NCI-H2081 (cell line): ENCODE measurements around the gene IMMT.
A peak's percentile ranks its signal among the peaks of the same experiment; 100 is the strongest.

Experiments
- DNase-seq, 2 experiments: peaks; one replicate each; lab custom pipeline; 2025; lab: John Stamatoyannopoulos, UW

Gene IMMT

GRCh38 chr2:86143307-86143706, 52.0 kb downstream of the IMMT start:
- no peak for DNase-seq

- no peak for DNase-seq
Observed at GRCh38 chr2:86142436-86143257, 52.6 kb downstream of the IMMT start.

GRCh38 chr2:86140969-86141392, 54.3 kb downstream of the IMMT start:
- no peak for DNase-seq

DNA sequence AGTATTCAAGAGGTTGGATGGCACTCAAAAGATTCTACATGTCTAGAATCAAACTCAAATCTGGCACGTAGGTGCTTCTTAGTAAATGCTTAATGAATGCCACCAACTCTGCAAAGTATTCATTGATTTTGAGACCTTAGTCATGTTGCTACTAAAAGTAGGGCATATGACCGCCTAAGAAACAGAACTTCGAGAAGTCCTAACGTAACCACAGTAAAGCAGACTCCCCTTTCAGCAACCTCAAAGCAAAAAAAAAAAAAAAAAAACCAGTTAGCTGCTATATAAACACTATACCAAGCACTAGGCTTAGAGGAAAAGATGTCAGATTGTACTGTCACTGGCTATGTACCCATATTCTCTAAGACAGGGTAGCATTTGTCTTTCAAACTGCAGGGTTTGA, 55.3 kb downstream of the IMMT start:
- DNase-seq = no peak

- no peak for DNase-seq
Observed at GRCh38 chr2:86138736-86139625, 56.3 kb downstream of the IMMT start.

DNA sequence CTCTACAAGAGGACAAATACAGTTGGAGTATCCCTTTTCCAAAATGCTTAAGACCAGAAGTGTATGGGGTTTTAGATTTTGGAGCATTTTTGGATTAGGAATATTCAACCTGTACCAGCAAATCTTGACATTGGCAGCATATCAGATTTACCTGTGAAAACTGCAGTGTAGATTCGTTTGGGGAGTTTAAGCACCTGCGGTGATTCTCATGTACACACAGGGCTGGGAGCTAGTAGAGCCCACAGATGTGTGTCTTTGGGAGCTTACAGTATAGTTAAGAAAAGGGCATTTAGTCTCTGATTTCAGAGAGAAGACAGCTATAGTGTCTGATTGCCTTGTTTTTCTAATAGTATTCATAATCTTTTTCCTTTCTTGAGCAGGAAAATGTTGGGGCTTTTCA, 59.1 kb downstream of the IMMT start:
- no peak for DNase-seq

GRCh38 chr2:86135653-86136052, 59.6 kb downstream of the IMMT start:
- no peak for DNase-seq

DNA sequence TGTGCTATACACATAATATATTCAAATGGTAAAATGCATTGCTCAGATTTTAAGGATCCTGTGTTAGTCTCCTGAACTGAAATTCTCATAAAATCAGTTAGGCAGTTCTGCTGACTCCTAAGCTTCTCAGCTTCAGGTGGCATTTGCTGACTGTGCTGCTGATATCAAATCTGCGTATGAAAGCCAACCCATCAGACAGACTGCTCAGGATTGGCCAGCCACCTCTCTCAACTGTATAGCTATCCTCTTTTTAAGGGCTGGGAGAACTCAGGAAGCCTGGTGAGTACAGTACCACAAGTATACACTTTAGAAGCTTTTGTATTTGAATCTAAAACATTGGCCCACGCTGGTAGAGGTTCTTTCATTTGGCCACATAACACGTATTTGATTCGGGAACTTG, 60.6 kb downstream of the IMMT start:
- no peak for DNase-seq

DNA sequence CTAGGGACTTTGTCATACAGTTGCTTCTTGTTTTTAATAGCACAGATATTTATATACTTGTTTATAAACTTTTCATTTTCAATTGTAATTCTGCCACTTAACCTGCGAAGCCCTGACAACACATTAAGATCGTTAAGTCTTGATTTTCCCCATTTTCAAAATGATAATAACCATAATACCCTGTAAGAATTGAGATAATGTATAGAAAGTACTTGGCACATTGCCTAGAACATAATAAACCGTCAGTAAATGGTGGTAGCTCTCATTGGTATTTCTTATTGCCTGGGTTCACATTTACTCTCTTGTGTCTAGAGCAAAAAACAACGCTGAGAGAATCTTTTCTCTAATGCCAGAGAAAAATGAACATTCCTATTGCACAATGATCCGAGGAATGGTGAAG, 70.6 kb downstream of the IMMT start:
- DNase-seq = no peak

DNA sequence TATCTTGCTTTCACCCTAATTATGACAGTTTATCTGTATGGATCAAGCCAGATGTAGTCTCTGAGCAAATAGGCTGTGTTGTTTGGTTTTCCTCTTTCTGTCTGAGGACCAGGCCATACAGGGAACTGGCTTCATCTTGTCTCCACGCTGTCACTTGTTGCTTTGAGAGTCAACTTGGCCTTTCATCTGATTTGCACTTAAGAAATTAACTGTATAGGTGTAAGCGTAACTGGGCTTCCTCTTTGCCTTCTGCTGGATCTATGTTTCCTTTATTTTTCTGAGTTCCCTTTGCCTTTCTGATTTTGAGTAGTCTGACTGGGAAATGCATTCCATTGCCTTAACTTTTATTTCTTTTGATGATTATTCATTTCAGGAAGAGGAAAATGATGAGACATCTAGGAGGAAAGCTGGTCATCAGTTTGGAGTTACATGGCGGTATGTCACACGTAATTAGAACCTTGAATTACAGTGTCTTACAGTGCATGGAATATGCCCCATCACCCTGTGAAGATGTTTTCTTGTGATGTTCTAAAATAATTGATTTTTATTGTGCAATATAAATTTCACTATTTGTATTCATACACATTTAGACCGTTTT, 71.8 kb downstream of the IMMT start:
- no peak for DNase-seq

DNA sequence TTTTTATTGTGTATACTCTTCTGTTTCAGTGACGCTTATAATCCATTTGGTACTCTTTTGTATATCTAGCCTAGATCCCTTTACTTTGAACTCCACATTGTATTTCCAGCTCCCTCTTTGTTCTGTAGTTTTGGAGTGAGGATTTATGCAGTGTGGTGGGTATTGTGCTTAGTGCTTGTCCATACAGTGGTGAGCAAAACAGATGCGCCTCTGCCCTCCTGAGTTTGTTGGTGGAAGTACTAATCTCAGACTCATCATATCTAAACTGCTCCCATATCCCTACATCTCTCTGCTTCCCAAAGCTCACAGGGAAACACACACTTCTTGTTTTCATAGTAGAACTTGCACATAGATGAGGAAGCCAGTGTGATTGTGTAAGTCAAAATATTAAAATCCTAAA, 77.1 kb downstream of the IMMT start:
- no peak for DNase-seq

- no peak for DNase-seq
Observed at GRCh38 chr2:86107031-86107430, 88.2 kb downstream of the IMMT start.

GRCh38 chr2:86105969-86106945, 89.0 kb downstream of the IMMT start, which contains the start of gene PTCD3:
Gene PTCD3, plus strand, starts transcription at chr2:86106235. Its CDS starts 13 bp downstream, at chr2:86106248.
- peak; percentile 92 to 95 for DNase-seq

DNA sequence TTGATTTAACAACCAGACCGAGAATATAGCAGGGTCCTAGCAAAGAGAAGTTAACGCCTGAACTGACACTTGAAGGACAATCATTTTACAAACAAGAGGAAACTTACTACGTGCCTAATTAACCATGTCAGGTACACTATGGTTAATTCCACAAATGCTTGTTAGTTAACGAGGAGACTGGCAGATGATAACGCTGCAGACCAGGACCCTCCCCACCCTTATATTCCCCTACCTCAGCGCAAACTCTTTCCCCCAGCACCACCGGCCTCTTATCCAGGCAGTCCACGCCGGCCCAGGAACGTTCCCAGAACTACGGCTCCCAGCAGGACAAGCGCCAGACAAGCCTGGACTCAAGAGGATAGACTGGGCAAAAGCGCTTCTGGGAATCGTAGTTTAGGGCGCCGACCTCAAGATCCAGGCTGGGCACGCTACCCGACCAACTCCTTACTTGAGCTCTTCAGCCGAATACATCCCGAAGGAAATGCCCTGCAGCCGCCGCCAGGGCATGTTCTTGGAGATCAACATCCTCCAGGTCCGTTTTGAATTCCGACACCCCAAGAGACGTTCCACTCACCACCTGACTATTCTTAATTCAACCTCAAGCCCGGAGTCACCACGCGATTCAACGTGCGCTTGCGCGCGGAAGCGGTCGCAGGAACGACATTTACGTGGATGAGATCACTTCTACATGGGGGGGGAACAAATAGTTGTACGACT, 89.9 kb downstream of the IMMT start, which contains the start of gene POLR1A:
Gene POLR1A, minus strand, starts transcription at position 635 of the 717 bp plus-strand sequence. Its CDS starts 110 bp downstream, at position 525.
- peak; percentile 83 to 91 for DNase-seq

DNA sequence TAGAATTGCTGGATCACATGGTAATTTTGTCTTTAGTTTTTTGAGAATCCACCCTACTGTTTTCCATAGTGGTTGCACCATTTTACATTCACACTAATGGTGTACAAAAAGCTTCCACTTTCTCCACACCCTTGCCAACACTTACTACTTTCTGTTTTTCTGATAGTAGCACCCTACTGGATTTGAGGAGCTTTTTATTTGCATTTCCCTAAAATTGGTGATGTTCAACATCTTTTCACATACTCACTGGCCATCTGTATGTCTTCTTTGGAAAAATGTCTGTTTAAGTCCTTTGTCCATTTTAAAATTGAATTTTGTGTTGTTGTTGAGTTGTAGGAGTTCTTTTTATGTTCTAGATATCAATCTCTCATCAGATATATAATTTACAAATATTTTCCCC, 93.1 kb downstream of the IMMT start:
- DNase-seq = no peak

DNA sequence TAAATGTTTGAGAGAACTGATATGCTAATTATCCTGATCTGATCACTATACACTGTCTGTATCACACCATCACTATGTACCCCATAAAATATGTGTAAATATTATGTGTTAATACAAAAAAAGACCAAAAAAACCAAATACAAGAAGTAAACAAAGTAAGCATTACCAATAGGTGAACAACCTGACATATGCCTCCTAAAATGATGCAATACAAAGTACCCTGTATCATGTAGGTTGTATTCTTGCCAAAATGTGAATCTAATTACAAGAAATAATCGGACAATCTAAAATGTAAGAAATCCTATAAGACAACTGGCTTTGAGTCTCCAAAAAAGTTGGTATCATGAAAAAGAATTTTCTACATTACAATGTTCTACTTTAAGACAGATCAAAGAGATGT, 97.3 kb downstream of the IMMT start:
- no peak for DNase-seq

DNA sequence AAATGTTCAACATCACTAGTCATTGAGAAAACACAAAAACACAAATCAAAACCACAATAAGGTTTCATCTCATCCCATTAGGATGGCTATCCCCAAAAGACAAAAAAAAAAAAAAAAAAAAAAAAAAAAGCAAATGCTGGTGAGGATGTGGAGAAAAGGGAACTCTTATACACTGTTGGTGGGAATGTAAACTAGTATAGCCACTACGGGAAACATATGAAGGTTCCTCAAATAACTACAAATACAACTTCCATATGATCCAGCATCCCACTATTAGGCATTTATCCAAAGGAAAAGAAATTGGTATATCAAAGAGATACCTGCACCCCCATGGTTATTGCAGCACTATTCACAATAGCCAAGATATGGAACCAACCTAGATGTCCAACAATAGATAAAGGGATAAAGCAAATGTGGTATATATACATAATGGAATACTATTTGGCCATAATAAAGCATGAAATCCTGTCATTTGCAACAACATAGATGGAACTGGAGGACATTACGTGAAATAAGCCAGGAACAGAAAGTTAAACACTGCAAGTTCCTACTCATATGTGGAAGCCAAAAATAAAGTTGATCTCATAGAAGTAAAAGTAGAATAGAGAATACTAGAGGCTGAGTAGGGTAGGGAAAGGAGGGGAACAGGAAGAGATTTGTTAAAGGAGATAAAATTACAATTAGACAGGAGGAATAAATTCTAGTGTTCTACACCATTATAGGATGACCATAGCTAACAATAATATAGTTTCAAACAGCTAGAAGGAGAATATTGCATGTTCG, 98.0 kb downstream of the IMMT start:
- no peak for DNase-seq

- no peak for DNase-seq
Observed at GRCh38 chr2:86094229-86094628, 101.0 kb downstream of the IMMT start.
